LNCaP clone FGC (cell line): ENCODE data around the gene MYL11.

ENCODE experiments used
- DNase-seq: peaks from one replicate; pipeline ENCODE4 v3.0.0-alpha.2; 2011; ENCODE audit warnings: low read depth
- H3K4me3 ChIP-seq: 2 replicates; pipeline ENCODE4 v1.5.1; 2011; ENCODE audit warnings: mild to moderate bottlenecking, low read depth, low read length, control low read depth
- TF ChIP-seq, protein P1 (sequence below): IDR thresholded peaks from 2 replicates; pipeline ENCODE4 v1.5.1; 2012; ENCODE audit warnings: mild to moderate bottlenecking; ENCODE audit not compliant: control insufficient read depth, insufficient read depth; ENCODE audit errors: extremely low read depth

MYL11 gene

GRCh38 chr16:30356401-30357084 lies 18.1 kb upstream of the MYL11 start:
- H3K4me3 ChIP-seq = peak overlapping the region; percentile 99
- TF ChIP-seq, protein P1, sequence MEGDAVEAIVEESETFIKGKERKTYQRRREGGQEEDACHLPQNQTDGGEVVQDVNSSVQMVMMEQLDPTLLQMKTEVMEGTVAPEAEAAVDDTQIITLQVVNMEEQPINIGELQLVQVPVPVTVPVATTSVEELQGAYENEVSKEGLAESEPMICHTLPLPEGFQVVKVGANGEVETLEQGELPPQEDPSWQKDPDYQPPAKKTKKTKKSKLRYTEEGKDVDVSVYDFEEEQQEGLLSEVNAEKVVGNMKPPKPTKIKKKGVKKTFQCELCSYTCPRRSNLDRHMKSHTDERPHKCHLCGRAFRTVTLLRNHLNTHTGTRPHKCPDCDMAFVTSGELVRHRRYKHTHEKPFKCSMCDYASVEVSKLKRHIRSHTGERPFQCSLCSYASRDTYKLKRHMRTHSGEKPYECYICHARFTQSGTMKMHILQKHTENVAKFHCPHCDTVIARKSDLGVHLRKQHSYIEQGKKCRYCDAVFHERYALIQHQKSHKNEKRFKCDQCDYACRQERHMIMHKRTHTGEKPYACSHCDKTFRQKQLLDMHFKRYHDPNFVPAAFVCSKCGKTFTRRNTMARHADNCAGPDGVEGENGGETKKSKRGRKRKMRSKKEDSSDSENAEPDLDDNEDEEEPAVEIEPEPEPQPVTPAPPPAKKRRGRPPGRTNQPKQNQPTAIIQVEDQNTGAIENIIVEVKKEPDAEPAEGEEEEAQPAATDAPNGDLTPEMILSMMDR = no peak
- no peak for DNase-seq

DNA sequence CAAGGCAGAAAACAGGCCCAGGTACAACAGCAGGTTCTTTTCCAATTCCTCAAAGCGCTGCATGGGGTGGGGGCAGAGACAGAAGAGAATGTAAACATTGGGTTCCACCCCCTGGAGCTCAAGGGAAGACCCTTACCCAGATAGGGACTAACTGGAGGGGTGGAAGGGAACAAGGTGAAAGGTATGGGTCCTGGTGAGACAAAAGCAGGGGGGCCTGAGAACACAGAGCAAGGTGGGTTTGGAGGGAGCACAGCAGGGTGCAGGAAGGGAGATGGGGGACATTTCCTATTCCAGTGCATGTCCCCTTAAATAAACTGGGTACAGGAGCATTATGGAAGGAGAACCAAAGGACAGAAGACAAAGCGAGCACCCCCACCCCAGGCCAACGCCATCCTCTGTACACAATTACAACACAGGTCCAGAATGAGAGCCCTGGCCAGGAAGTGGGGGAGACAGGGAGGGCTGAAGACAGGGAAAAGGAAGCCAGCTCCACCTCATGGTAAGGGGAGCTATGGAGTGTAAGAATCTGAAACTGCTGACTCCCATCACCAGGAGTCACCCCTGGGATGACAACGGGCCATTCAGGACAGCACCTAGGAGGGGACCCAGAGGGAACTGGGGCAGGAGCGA lies 17.4 kb upstream of the MYL11 start:
- DNase-seq = no peak
- TF ChIP-seq, protein P1 = no peak
- H3K4me3 ChIP-seq = no peak overlapping the region

DNA sequence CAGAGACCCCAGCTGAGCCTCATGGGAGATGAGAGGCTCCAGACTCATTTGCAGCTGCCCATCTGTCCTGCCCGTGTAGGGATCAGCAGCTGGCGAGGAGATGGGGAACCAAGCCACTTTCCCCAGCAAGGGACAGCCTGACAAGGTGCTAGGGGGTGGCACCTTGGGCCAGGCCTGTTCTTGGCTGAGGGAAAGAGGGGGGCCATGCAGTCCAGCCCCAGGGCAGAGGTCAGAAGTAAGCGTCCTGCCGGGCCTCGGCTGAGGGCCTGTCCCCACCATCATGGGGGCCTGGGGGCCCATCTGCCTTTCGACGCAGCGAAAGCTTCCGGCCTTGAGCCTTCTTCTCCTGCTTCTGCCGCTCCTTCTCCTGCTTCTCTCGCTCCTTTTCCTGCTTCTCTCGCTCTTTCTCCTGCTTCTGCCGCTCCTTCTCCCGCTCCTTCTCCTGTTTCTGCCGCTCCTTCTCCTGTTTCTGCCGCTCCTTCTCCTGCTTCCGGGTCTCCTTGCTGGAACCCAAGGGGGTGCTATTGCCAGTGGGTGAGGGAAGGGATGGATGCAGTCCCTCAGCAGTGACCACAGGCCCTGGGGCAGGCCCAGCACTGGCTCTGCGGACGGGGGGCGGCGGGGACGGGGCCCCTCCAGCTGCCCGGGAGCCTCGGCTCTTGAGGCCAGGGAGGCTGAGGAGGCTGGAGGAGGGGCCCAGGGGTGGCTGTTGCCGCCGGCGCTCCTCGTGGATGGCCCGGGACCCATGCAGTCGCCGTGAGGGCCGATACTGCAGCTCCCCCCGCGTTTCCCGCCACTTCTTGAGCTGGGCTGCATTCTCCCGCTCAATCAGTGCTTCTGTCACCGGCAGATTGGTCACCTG lies 16.7 kb upstream of the MYL11 start:
- TF ChIP-seq, protein P1 = no peak
- no peak overlapping the region for H3K4me3 ChIP-seq
- DNase-seq = no peak

DNA sequence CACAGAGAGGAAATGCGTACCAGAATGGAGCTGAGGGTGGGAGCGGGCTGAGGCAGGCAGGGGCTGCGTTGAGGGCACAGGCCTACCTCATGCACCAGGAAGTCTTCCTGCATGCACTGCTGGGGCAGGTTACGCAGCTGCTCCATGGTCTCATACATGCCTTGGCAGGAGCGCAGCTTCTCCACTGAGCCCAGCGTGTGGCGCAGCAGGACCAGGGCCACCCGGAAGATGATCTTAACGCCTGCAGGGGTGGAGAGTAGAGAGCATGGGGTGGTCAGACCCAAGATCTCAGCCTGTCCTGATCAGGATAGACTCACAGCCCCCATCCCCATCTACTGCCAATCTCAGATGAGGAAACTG lies 16.0 kb upstream of the MYL11 start:
- DNase-seq = no peak
- H3K4me3 ChIP-seq = no peak overlapping the region
- TF ChIP-seq, protein P1 = no peak

GRCh38 chr16:30358990-30359870 lies 15.4 kb upstream of the MYL11 start:
- TF ChIP-seq, protein P1 = 0 out of 2 replicates have a peak, but pooled peaks have one; percentile 6
- no peak overlapping the region for H3K4me3 ChIP-seq
- no peak for DNase-seq

DNA sequence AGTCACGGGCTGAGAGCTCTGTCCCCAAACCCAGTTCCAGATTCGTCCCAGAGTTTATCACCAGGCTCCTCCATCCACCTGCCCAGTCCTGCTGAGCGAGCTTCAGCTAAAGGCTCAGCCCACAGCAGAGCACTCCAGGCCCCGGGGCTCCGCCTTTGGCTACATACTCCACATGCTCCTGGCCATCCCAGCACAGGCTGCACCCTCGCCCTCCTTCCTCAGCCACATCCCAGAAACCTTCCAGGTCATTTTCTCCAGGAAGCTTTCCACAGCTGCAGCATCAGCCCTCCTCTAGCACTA lies 14.8 kb upstream of the MYL11 start:
- peak; percentile 61 for DNase-seq
- TF ChIP-seq, protein P1 = no peak
- no peak overlapping the region for H3K4me3 ChIP-seq
